Nucleus accumbens (tissue), 56 donors: Measurements from ENCODE around the gene EN1.

ENCODE experiments used
- DNase-seq, 56 donors: peaks; one replicate each; lab custom pipeline; 2025; lab: John Stamatoyannopoulos, UW

EN1 gene

GRCh38 chr2:118800736-118801135, 46.7 kb downstream of the EN1 start:
- DNase-seq, result no peak

DNA sequence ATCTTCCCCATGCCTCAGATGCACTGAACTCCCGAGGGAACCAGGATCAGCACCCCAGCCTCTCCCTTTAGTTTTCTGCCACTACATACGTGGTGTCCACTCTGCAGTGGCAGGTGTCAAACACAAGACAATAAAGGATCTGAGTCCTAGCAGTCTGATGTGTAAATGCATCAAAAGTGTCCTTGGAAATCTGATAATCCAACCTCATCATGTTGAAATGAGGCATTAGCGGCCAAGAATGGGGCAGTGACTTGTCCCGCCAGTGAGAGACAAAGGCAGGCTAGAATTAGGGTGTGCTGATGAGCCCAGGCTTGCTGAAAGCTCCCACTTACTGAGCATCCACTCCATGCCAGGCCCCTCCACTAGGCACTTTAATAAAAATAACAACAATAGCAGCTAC, 52.9 kb downstream of the EN1 start:
- no peak for DNase-seq
